Neural cell (in vitro differentiated cells): Measurements from ENCODE around the gene BANP.
"Not testable (repeated sequence)": the region's sequence is repeated elsewhere in the genome, so short reads cannot be mapped to it uniquely, and the experiment has no call there.

Experiments used
- EP300 ChIP-seq: fragments of 450-650 bp; conservative IDR thresholded peaks from 2 replicates; pipeline ENCODE4 v1.6.1; 2014; ENCODE audit warnings: antibody characterized with exemption, mild to moderate bottlenecking, moderate library complexity; ENCODE audit not compliant: poor library complexity, severe bottlenecking
- EZH2 ChIP-seq: fragments of 200-600, 300-800 bp; shearing (Covaris generic), sonication (generic); IDR thresholded peaks from 2 replicates; pipeline ENCODE4 v1.6.1; 2014; ENCODE audit warnings: antibody characterized with exemption, low read length, borderline replicate concordance, mild to moderate bottlenecking; ENCODE audit not compliant: insufficient read depth, poor library complexity, severe bottlenecking
- MXI1 ChIP-seq: fragments of 450-650 bp; conservative IDR thresholded peaks from 2 replicates; pipeline ENCODE4 v1.6.1; 2014; ENCODE audit warnings: antibody characterized with exemption, mild to moderate bottlenecking; ENCODE audit not compliant: poor library complexity, severe bottlenecking
- RAD21 ChIP-seq: fragments of 450-650 bp; conservative IDR thresholded peaks from 2 replicates; pipeline ENCODE4 v1.6.1; 2014; ENCODE audit warnings: antibody characterized with exemption, mild to moderate bottlenecking, moderate library complexity
- TF ChIP-seq, protein P1 (sequence below): fragments of 450-650 bp; IDR thresholded peaks from 2 replicates; pipeline ENCODE4 v1.5.1; 2014; ENCODE audit warnings: antibody characterized with exemption, mild to moderate bottlenecking, moderate library complexity; ENCODE audit not compliant: poor library complexity, severe bottlenecking

DNA sequence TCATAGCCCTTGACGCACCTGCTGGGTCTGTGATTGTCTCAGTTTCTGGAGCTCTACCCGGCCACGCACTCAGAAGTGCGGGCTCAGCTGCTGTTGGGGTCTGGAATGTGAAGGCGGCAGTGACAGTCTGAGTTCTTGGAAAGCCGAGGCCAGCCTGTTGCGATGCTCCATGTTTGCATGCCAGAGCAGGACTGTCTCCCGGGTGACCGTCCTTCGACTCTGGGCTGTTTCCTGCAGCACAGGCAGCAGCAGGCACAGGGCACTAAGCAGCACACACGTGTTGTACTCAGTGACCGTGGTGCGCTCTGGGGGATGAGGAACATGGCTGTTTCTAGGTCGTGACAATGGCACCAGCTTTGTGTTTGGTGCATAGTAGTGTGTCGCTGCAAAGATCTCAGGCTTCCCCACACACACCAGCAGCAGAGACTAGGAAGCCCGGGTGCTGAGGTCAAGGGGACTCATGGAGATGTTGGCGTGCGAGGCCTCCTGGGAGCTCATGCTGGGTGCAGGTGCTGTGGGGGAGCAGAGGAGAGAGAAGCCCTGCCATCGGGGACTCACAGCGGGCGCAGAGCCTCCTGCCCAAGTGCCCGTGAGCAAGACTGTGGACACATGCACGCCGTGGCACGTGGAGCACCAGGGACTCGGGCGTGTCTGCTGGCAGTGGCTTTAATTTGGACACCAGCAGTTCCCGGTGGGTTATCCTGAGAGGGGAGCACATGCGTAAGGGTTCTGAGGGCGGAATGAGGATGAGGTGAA lies 84.8 kb downstream of the BANP start:
- TF ChIP-seq EZH2, MXI1, EP300, RAD21: not testable (repeated sequence)
- TF ChIP-seq, protein P1, sequence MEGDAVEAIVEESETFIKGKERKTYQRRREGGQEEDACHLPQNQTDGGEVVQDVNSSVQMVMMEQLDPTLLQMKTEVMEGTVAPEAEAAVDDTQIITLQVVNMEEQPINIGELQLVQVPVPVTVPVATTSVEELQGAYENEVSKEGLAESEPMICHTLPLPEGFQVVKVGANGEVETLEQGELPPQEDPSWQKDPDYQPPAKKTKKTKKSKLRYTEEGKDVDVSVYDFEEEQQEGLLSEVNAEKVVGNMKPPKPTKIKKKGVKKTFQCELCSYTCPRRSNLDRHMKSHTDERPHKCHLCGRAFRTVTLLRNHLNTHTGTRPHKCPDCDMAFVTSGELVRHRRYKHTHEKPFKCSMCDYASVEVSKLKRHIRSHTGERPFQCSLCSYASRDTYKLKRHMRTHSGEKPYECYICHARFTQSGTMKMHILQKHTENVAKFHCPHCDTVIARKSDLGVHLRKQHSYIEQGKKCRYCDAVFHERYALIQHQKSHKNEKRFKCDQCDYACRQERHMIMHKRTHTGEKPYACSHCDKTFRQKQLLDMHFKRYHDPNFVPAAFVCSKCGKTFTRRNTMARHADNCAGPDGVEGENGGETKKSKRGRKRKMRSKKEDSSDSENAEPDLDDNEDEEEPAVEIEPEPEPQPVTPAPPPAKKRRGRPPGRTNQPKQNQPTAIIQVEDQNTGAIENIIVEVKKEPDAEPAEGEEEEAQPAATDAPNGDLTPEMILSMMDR: not testable (repeated sequence)
